Keratinocyte (primary cell): Measurements from ENCODE around the gene NSUN3.

ENCODE experiments used
- EZH2 ChIP-seq: IDR thresholded peaks from one replicate; pipeline ENCODE4 v1.6.1; 2012; ENCODE audit warnings: inconsistent platforms, mild to moderate bottlenecking, low read length, moderate library complexity
- TF ChIP-seq, protein P1 (sequence below), 3 experiments: IDR thresholded peaks in 1 of 3; conservative IDR thresholded peaks in 1 of 3; optimal IDR thresholded peaks in 1 of 3; 2 replicates in 2 of 3; 3 replicates in 1 of 3; pipeline versions ENCODE3 to v1.5.1; 2011; ENCODE audit warnings: low read length in 3 of 3, mild to moderate bottlenecking in 3 of 3, moderate library complexity in 2 of 3, control low read depth in 1 of 3, inconsistent platforms in 1 of 3; ENCODE audit not compliant: insufficient read depth in 2 of 3; ENCODE audit errors: extremely low read depth in 1 of 3

DNA sequence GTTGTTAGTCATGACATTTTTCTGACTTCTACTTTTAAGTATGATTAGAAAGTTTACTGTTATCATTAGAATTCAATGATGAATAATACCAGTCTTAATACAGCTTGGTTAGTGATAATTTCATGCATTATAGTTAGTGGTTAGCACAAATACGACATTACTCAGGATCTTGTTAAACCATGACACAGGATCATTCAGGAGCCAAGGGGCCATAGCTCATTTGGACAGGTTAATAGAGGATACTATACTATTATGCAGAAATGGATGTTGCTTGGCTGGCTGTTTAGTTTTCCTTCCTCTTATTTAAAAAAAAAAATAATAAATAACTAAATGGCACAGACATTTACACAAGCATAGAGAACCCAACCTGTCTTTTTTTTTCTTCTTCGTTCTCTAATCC lies 55.5 kb downstream of the NSUN3 start:
- no peak for TF ChIP-seq EZH2
- TF ChIP-seq, protein P1, sequence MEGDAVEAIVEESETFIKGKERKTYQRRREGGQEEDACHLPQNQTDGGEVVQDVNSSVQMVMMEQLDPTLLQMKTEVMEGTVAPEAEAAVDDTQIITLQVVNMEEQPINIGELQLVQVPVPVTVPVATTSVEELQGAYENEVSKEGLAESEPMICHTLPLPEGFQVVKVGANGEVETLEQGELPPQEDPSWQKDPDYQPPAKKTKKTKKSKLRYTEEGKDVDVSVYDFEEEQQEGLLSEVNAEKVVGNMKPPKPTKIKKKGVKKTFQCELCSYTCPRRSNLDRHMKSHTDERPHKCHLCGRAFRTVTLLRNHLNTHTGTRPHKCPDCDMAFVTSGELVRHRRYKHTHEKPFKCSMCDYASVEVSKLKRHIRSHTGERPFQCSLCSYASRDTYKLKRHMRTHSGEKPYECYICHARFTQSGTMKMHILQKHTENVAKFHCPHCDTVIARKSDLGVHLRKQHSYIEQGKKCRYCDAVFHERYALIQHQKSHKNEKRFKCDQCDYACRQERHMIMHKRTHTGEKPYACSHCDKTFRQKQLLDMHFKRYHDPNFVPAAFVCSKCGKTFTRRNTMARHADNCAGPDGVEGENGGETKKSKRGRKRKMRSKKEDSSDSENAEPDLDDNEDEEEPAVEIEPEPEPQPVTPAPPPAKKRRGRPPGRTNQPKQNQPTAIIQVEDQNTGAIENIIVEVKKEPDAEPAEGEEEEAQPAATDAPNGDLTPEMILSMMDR (optimal IDR thresholded peaks at IDR 0.05 in 1 of 3, IDR thresholded peaks at IDR 0.05 in 1 of 3, conservative IDR thresholded peaks at IDR 0.05 in 1 of 3; ENCODE audit: extremely low read depth in 1 of 3, insufficient read depth in 2 of 3, low read length in 3 of 3), result no peak
